ENCODE results near the gene EHD2. TPM values are rescaled to one million over a fixed set of nuclear protein-coding genes. Genes with fewer than 3 reads are reported as not detected.
"Not testable (repeated sequence)": the region's sequence is repeated elsewhere in the genome, so short reads cannot be mapped to it uniquely, and the experiment has no call there.

The EHD2 gene
- total RNA-seq, 4 donors from 2014 or later, result 72.0 to 198 (median 82.9) TPM

GRCh38 chr19:47742634-47743033 is 29.4 kb downstream of the EHD2 start:
- Histone ChIP-seq H3K4me1 (peaks cover 4 to 17% of the 10 kb centered on the region in 2 donors), H3K9me3 (no peaks in the 10 kb centered on the region), H3K36me3 (no peaks in the 10 kb centered on the region), H3K27ac (peak overlapping the region; percentile 98 to 99), H3K4me3 (peak overlapping the region in 1 of 2 donors; percentile 24), H3K27me3 (no peaks in the 10 kb centered on the region)
- DNase-seq, result peak in 1 of 2 donors; percentile 46
- TF ChIP-seq, protein P1, sequence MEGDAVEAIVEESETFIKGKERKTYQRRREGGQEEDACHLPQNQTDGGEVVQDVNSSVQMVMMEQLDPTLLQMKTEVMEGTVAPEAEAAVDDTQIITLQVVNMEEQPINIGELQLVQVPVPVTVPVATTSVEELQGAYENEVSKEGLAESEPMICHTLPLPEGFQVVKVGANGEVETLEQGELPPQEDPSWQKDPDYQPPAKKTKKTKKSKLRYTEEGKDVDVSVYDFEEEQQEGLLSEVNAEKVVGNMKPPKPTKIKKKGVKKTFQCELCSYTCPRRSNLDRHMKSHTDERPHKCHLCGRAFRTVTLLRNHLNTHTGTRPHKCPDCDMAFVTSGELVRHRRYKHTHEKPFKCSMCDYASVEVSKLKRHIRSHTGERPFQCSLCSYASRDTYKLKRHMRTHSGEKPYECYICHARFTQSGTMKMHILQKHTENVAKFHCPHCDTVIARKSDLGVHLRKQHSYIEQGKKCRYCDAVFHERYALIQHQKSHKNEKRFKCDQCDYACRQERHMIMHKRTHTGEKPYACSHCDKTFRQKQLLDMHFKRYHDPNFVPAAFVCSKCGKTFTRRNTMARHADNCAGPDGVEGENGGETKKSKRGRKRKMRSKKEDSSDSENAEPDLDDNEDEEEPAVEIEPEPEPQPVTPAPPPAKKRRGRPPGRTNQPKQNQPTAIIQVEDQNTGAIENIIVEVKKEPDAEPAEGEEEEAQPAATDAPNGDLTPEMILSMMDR (IDR thresholded peaks at IDR 0.05), result no peak
- TF ChIP-seq POLR2A (IDR thresholded peaks at IDR 0.05), result no peak
- intact Hi-C loops (cut with DNase I; ENCODE audit: low total_unique reads), result loop anchor here (2.0 kb wide), 1 partner anchor 30 kb away; the partner anchor contains the start of gene EHD2

DNA sequence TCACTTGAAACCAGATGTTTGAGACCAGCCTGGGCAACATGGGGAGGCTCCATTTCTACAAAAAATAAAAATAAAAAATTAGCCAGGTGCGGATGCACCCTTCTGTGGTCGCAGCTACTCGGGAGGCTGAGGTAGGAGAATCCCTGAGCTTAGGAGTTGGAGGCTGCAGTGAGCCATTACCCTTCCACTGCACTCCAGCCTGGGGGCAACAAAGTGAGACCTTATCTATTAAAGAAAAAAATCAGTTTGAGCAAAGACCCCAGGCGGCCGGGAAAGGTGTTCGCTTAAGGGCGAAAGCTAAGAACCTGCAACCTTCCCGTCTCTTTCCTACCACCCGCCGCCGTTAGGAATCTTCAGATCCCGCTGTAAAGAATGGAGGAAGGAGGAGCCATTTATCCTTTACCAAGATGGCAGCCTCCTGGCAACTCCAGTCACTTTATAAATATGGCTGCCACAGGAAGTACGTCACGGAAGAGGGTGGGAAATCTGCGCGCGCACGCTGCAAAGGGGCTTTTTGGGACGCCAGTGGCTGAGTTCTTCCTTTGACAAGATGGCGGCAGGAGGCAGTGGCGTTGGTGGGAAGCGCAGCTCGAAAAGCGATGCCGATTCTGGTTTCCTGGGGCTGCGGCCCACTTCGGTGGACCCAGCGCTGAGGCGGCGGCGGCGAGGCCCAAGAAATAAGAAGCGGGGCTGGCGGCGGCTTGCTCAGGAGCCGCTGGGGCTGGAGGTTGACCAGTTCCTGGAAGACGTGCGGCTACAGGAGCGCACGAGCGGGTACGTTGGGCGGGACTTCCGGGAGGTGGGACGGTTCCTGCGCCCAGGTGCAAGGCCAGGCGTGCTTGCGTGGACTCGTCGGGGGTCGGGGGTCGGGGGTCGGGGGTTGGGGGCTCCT is 32.0 kb downstream of the EHD2 start, which contains the start of gene NOP53:
NOP53 (plus strand) TSS at position 537 of the 892 bp plus-strand sequence; CDS start at position 551, 14 bp downstream.
- intact Hi-C loops (cut with DNase I; ENCODE audit: low total_unique reads), result no loop called here
- TF ChIP-seq, protein P1 (IDR thresholded peaks at IDR 0.05), result peak in 3 of 4 experiments; percentile 9 to 22 (median 21)
- peak; percentile 70 to 76 for TF ChIP-seq POLR2A (IDR thresholded peaks at IDR 0.05)
- Histone ChIP-seq H3K4me3 (peak within 1 kb of the TSS; percentile 91 to 92), H3K9me3 (no peaks in the 10 kb centered on the region), H3K4me1 (peaks cover 4 to 17% of the 10 kb centered on the region in 2 donors), H3K27me3 (no peaks in the 10 kb centered on the region), H3K27ac (peak within 1 kb of the TSS; percentile 98 to 99), H3K36me3 (no peaks in the 10 kb centered on the region)
- peak; percentile 97 to 98 for DNase-seq

DNA sequence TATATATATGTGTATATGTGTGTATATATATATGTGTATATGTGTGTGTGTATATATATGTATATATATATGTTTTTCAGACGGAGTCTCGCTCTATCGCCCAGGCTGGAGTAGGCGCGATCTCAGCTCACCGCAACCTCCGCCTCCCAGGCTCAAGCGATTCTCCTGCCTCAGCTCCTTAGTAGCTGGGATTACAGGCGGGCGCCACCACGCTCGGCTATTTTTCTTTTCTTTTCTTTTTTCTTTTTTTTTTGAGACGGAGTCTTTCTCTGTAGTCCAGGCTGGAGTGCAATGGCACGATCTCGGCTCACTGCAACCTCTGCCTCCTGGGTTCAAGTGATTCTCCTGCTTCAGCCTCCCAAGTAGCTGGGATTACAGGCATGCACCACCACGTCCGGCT is 32.9 kb downstream of the EHD2 start:
- H3K9me3 ChIP-seq; intact Hi-C loops (cut with DNase I; ENCODE audit: low total_unique reads); DNase-seq; H3K36me3 ChIP-seq; H3K27me3 ChIP-seq: not testable (repeated sequence)
- Histone ChIP-seq H3K4me1 (peaks cover 4 to 17% of the 10 kb centered on the region in 2 donors), H3K27ac (peak overlapping the region in 1 of 2 donors; percentile 98), H3K4me3 (peak overlapping the region; percentile 91 to 92)

- Histone ChIP-seq H3K4me1 (peaks cover 0 to 4% of the 10 kb centered on the region in 2 donors), H3K27ac (no peak overlapping the region), H3K9me3 (no peaks in the 10 kb centered on the region), H3K27me3 (no peaks in the 10 kb centered on the region), H3K4me3 (no peak overlapping the region), H3K36me3 (no peaks in the 10 kb centered on the region)
- intact Hi-C loops (cut with DNase I; ENCODE audit: low total_unique reads), result no loop called here
- TF ChIP-seq POLR2A (IDR thresholded peaks at IDR 0.05), result no peak
- TF ChIP-seq, protein P1 (IDR thresholded peaks at IDR 0.05), result no peak
- DNase-seq, result no peak
Measured at GRCh38 chr19:47749326-47749725, 36.1 kb downstream of the EHD2 start.

DNA sequence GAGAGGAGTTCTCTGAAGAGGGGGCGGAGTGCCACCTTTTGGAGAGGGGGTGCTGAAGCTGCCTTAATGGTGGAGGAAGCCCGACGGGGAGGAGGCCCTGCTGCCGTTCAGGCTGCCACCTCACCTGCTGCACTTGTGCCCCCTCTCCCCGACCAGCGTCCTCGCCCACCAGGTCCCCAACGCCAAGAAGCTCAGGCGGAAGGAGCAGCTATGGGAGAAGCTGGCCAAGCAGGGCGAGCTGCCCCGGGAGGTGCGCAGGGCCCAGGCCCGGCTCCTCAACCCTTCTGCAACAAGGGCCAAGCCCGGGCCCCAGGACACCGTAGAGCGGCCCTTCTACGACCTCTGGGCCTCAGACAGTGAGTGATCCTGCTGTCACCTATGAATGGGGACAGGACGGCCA is 37.5 kb downstream of the EHD2 start:
- Histone ChIP-seq H3K36me3 (no peaks in the 10 kb centered on the region), H3K9me3 (no peaks in the 10 kb centered on the region), H3K4me1 (peaks cover 0 to 4% of the 10 kb centered on the region in 2 donors), H3K27ac (no peak overlapping the region), H3K4me3 (no peak overlapping the region), H3K27me3 (no peaks in the 10 kb centered on the region)
- DNase-seq, result no peak
- TF ChIP-seq, protein P1 (IDR thresholded peaks at IDR 0.05), result no peak
- no peak for TF ChIP-seq POLR2A (IDR thresholded peaks at IDR 0.05)
- intact Hi-C loops (cut with DNase I; ENCODE audit: low total_unique reads), result no loop called here
